ENCODE measurements around the gene FBXL20. TPM values are rescaled to one million over a fixed set of nuclear protein-coding genes. Genes with fewer than 3 reads are reported as not detected.

Gene FBXL20
- total and polyA plus RNA-seq, 2 of the 8 experiments (the other 6 are each of a cell fraction or from before 2014, with no cell fraction given): 5.5 to 11.0 TPM

- TF ChIP-seq CHD7 (IDR thresholded peaks at IDR 0.05; ENCODE audit: insufficient replicate concordance, low read length): no peak
- no peak for TF ChIP-seq CEBPB (IDR thresholded peaks at IDR 0.05; ENCODE audit: low read depth, low read length)
Observed at GRCh38 chr17:39230361-39230760, 171.1 kb downstream of the FBXL20 start (continued).

Measured in H1 (cell line).